ENCODE measurements around the gene DEPDC5.

GRCh38 chr22:31948002-31948401, 194.2 kb downstream of the DEPDC5 start:
- TF ChIP-seq MYC (IDR thresholded peaks at IDR 0.05; ENCODE audit: low read depth, low read length) = no peak
- TF ChIP-seq CTCF (IDR thresholded peaks at IDR 0.05; ENCODE audit: low read depth, low read length) = no peak

All from NB4 (cell line).